ENCODE measurements around the gene BEAN1. TPM values are rescaled to one million over a fixed set of nuclear protein-coding genes. Genes with fewer than 3 reads are reported as not detected.
"Not testable (repeated sequence)": the region's sequence is repeated elsewhere in the genome, so short reads cannot be mapped to it uniquely, and the experiment has no call there.

The BEAN1 gene
- total RNA-seq, 4 donors from 2014 or later = 0.23 to 1.8 (median 0.76) TPM; not detected in 1

DNA sequence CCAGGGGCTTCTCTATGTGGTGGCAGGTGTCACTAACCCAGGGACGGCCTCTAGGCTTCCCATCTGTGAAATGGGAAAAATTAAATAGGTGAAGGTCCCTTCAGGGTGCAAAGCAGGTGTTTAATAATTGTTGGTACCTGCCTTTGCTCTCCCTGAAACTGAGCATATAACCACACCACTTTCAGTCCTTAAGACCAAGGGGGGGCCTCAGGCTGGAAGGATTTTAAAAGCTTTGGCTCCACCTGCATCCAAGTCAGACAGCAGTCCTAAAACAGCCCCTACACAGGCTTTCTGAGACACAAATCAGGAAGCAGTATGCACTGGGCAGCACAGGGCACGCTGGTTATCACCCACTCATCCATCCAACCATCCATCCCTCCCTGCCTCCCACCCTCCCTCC lies 67.8 kb downstream of the BEAN1 start:
- no peak for TF ChIP-seq CTCF (IDR thresholded peaks at IDR 0.05)
- DNase-seq = no peak
- Histone ChIP-seq H3K4me1 (no peaks in the 10 kb centered on the region), H3K27me3 (no peaks in the 10 kb centered on the region), H3K27ac (no peak overlapping the region), H3K36me3 (no peaks in the 10 kb centered on the region), H3K9me3 (no peaks in the 10 kb centered on the region), H3K4me3 (no peak overlapping the region)
- WGBS, 2 donors = 87 to 90% methylated on average over 2 of the region's 2 CpGs
- intact Hi-C loops (cut with DNase I) = no loop called here

- Histone ChIP-seq H3K9me3 (no peaks in the 10 kb centered on the region), H3K27me3 (no peaks in the 10 kb centered on the region), H3K4me1 (no peaks in the 10 kb centered on the region), H3K27ac (no peak overlapping the region), H3K4me3 (no peak overlapping the region), H3K36me3 (no peaks in the 10 kb centered on the region)
- intact Hi-C loops (cut with DNase I) = no loop called here
- DNase-seq = no peak
- WGBS, 2 donors = 90 to 91% methylated on average over 1 to 2 of the region's 2 CpGs
- no peak for TF ChIP-seq CTCF (IDR thresholded peaks at IDR 0.05)
- TF ChIP-seq POLR2A (IDR thresholded peaks at IDR 0.05) = no peak
Observed at GRCh38 chr16:66495440-66495839, 68.3 kb downstream of the BEAN1 start.

DNA sequence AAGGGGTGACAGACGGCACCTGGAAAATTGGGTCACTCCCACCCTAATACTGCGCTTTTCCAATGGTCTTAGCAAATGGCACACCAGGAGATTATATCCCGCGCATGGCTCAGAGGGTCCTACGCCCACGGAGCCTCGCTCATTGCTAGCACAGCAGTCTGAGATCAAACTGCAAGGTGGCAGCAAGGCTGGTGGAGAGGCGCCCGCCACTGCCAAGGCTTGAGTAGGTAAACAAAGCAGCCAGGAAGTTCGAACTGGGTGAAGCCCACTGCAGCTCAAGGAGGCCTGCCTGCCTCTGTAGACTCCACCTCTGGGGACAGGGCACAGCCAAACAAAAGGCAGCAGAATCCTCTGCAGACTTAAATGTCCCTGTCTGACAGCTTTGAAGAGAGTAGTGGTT lies 69.1 kb downstream of the BEAN1 start:
- DNase-seq; H3K36me3 ChIP-seq; H3K27ac ChIP-seq; H3K9me3 ChIP-seq; intact Hi-C loops (cut with DNase I); H3K4me1 ChIP-seq; H3K4me3 ChIP-seq; H3K27me3 ChIP-seq: not testable (repeated sequence)
- WGBS, 2 donors = 58% methylated on average over 4 of the region's 10 CpGs; no CpG with 5 or more reads in 1 of the 2 donors

GRCh38 chr16:66497921-66498320 lies 70.8 kb downstream of the BEAN1 start:
- intact Hi-C loops (cut with DNase I); H3K27me3 ChIP-seq; H3K27ac ChIP-seq; H3K9me3 ChIP-seq; DNase-seq; H3K36me3 ChIP-seq; H3K4me3 ChIP-seq: not testable (repeated sequence)
- WGBS, 2 donors = 75 to 93% methylated on average over 1 to 2 of the region's 2 CpGs
- H3K4me1 ChIP-seq = peaks cover 0 to 12% (median 0%) of the 10 kb centered on the region in 3 donors

DNA sequence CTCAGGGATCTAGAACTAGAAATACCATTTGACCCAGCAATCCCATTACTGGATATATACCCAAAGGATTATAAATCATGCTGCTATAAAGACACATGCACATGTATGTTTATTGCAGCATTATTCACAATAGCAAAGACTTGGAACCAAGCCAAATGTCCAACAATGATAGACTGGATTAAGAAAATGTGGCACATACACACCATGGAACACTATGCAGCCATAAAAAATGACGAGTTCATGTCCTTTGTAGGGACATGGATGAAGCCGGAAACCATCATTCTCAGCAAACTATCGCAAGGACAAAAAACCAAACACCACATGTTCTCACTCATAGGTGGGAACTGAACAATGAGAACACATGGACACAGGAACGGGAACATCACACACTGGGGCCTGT lies 74.5 kb downstream of the BEAN1 start:
- WGBS, 2 donors = 90 to 100% methylated on average over 1 to 2 of the region's 4 CpGs
- H3K27ac ChIP-seq = peak overlapping the region in 3 of 4 donors; percentile 3 to 44 (median 42)
- intact Hi-C loops (cut with DNase I) = not testable (repeated sequence)

GRCh38 chr16:66502020-66502913 lies 75.2 kb downstream of the BEAN1 start:
- peak overlapping the region in 3 of 4 donors; percentile 63 to 74 (median 68) for H3K27ac ChIP-seq
- H3K9me3 ChIP-seq = no peaks in the 10 kb centered on the region
- intact Hi-C loops (cut with DNase I) = no loop called here
- DNase-seq = no peak
- no peak overlapping the region for H3K4me3 ChIP-seq
- TF ChIP-seq POLR2A (IDR thresholded peaks at IDR 0.05) (no peak), CTCF (IDR thresholded peaks at IDR 0.05) (no peak)
- no peaks in the 10 kb centered on the region for H3K36me3 ChIP-seq
- peaks cover 0 to 32% (median 0%) of the 10 kb centered on the region in 3 donors for H3K4me1 ChIP-seq
- 78 to 82% methylated on average over 11 to 12 of the region's 12 CpGs for WGBS, 2 donors
- no peaks in the 10 kb centered on the region for H3K27me3 ChIP-seq

More for the DNA sequence above, 74.5 kb downstream of the BEAN1 start:
- H3K4me3 ChIP-seq, H3K9me3 ChIP-seq, H3K36me3 ChIP-seq, H3K27me3 ChIP-seq, DNase-seq: not testable (repeated sequence)
- H3K4me1 ChIP-seq = peaks cover 0 to 26% (median 0%) of the 10 kb centered on the region in 3 donors

Data from esophagus squamous epithelium (tissue), 5 donors.